ENCODE data around the gene VNN1.

VNN1 gene, protein sequence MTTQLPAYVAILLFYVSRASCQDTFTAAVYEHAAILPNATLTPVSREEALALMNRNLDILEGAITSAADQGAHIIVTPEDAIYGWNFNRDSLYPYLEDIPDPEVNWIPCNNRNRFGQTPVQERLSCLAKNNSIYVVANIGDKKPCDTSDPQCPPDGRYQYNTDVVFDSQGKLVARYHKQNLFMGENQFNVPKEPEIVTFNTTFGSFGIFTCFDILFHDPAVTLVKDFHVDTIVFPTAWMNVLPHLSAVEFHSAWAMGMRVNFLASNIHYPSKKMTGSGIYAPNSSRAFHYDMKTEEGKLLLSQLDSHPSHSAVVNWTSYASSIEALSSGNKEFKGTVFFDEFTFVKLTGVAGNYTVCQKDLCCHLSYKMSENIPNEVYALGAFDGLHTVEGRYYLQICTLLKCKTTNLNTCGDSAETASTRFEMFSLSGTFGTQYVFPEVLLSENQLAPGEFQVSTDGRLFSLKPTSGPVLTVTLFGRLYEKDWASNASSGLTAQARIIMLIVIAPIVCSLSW

DNA sequence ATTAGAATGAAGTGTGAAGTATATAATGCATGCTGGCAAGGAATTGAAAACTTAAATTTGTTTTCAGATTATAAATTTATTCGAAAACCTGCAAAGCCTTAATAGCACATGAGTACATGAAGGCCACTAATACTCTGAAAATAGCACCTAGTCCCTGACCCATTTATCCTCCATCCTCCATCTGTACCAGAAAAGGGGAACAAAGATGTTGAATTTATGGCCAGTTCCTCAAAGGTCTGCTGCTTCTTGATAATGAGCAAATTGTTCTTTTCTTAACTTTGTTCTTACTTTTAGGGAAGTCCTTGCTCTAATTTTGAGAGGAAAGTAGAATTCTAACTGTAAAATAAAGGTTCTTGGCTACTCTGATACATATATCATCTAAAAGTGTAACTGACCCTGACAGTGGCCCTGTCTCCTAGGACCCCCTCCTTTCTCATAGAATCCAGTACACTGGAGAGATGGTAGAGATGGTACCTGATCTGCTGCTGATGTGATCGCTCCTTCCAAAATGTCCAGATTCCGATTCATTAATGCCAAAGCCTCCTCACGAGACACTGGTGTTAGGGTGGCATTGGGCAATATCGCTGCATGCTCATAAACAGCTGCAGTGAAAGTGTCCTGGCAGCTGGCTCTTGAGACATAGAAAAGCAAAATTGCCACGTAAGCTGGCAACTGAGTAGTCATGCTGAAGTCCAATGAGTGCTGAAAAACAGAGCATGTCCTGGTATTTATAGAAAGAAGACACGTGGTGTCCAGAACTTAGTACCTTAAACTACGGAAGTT is at the start of gene VNN1:
TSS of gene VNN1 (minus strand) at position 704 of the 783 bp plus-strand sequence. CDS start at position 684, 20 bp downstream.
- DNase-seq (ENCODE audit: low read depth in 3 of 3), result no peak

DNA sequence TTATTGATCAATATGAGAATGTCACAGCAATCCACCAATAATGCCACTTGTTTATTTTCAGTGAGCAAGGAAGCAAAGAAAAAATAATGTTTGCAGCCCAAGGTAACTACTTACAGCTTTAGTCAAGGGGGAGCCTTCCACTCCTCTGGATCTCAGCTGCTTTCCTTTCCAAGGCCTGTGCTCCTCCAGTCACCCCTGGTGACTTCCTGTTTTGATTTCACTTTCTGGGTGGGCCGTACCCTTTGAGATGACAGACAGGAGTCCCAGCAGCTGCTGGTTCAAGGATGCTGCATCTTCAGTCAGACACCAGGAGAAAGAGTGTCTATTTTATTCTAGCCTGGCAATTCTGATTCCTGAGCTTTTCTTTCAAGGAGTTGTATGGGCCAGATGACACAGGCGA is 49.4 kb upstream of the VNN1 start:
- DNase-seq (ENCODE audit: low read depth in 3 of 3), result peak in 2 of 3 donors; percentile 11

DNA sequence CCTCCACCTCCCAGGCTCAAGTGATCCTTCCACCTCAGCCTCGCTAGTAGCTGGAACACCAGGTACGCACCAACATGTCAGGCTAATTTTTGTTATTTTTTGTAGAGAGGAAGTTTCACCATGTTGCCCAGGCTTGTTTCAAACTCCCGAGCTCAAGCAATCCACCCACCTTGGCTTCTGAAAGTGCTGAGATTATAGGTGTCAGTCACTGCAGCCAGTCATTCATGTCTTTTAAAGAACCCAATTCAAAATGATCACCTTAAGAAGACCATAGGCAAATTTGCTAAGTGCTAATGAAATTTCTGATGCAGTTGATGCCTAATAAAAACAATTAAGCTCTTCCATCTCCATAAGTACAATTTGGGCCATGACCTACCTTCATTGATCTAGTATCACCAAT is 46.4 kb upstream of the VNN1 start:
- DNase-seq (ENCODE audit: low read depth in 3 of 3), result no peak

DNA sequence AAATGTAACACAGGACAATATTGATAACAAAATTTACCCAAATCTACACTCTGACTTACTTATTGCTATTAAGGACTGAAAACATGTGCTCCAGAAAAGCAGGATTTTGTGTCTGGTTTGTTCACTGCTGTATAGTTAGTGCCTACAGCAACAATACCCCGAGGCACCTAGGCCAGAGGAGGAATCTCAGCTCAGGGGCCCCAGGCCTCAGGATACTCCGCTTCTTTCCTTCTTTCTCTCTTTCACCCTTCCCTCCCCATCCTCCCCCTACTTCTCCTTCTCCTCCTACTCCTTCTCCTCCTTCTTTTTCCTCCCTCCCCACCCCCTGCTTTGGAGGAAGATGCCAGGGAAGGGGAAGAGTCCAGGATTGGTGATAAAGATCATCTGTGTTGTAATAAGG is 44.8 kb upstream of the VNN1 start:
- no peak for DNase-seq (ENCODE audit: low read depth in 3 of 3)

DNA sequence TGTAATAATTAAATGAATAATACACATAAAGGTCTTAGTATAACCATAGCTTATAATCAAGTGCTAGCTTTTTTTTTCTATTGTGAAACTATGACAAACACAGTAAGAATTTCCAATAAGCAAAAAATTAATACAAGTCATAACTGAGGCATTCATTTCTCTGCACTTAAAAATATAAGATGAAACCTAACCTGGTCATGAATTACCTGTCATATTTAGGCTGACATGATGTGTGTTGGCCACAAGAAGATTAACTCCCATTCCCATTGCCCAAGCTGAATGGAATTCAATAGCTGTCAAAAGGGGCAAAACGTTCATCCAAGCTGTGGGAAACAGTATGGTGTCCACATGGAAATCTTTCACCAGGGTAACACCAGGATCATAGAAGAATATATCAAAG is 38.4 kb upstream of the VNN1 start:
- DNase-seq (ENCODE audit: low read depth in 3 of 3), result no peak

DNA sequence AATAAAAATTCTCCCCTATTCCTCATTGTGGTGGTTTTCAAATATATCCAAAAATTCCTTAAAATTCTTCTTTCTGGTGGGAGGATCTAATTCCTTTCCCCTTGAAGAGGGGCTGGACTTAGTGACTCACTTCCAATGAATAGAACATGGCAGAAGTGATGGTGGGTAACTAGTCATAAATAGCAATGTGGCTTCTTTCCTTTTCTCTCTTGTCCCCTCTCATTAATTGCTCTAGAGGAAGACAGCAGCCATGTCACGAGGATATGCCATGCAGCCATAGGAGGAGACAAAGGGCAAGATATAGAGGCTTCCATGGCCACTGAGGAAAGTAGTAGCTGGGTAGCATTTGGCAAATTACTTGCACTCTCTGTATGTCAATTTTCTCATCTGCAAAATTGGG is 38.0 kb upstream of the VNN1 start:
- no peak for DNase-seq (ENCODE audit: low read depth in 3 of 3)

DNA sequence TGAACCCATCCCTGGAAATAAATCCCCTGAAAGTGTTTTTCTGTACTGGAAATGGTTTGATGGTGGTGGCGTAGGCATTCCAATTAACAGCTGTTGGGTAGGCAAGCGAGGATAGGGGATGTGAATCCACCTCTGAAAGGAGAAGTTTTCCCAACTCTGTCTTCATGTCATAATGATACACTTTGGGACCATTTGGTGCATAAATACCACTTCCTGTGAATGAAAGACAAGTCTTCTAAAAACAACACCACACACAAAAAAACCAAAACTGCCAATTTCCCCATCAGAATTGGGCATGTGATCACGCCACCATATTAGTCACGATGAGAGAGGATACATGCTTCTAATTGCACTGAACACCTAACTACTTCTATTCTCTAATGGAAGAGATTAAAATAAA is 37.5 kb upstream of the VNN1 start:
- DNase-seq (ENCODE audit: low read depth in 3 of 3), result no peak

DNA sequence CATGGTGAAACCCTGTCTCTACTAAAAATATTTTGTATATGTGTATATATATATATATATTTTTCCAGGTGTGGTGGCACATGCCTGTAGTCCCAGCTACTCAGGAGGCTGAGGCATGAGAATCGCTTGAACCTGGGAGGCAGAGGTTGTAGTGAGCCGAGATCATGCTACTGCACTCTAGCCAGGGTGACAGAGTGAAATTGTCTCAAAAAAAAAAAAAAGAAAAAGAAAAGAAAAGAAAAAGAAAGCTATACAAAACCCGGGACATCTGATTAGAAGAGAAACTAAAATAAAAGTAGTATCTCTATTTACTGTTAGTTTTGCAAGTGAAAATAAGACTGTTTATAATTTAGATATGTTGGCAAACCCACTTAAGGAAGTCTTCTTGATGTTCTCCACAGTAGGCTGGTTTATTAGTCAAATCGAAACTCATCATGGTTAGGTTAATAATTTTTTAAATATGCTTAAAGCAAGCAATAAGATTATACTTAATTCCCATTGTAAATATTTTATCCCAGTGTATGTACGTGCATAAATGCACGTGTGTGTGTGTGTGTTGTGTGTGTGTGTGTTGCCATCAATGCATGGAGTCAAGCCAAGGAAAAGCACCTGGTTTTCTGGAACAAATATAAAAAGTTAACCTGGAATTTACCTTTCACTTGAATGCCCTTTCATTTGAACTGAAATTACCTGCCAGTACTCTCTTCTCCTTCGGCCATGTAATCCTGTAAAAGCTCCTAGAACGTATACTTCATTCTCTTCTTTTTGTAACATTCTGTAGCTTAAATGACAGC is 36.8 kb upstream of the VNN1 start:
- no peak for DNase-seq (ENCODE audit: low read depth in 3 of 3)

DNA sequence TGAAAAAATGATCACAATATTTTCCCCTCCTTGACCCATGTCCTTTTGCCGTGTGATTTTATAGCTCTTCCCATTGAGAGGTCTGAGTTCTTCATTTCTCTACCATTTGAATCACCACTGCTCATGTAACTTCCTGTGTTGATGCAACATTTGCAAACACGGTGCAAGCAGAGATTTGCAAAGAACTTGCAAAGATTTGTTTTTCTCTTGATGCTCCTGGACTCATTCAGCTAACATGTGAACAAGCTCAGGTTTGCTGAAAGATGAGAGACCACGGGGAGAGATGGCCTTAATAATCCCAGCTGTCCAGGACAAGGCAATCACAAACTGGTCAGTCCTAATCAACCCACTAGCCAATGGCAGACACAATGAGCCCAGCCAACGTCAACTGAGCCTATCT is 35.3 kb upstream of the VNN1 start:
- DNase-seq (ENCODE audit: low read depth in 3 of 3), result no peak

DNA sequence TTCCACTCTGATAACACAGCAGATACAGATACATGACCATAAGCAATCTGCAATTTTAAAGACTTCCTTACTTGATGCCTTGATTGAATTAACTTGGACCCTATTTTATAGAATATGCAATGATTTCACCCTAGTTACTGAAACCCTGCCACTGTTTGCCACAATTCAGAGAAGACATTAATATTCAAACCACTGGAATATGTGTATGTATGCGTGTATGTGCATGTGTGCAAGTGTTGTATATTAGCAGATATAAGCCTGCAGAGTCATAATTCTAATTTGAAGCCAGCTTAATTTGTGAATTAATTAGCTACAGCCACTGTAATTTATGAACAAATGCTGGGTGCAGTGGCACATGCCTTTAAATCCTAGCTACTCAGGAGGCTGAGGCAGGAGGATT is 34.6 kb upstream of the VNN1 start:
- DNase-seq (ENCODE audit: low read depth in 3 of 3), result no peak

DNA sequence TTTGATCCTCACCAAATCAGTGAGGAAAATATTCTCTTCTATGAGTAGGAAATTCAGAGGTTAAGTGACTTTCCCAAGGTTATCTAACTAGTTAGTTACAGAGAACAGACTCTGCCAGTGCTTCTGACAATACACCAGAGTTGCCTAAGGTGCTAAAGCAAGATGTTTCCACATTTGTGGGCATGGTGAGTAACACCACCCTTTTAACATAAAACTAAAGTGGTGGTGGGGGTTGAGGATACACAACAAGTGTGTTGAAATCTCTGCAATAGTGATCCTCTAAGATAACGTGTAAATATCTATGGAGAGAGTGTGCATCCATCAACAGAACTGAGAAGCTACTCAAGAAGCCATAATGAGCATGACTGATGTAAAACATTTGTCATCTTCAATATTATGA is 32.2 kb upstream of the VNN1 start:
- no peak for DNase-seq (ENCODE audit: low read depth in 3 of 3)

DNA sequence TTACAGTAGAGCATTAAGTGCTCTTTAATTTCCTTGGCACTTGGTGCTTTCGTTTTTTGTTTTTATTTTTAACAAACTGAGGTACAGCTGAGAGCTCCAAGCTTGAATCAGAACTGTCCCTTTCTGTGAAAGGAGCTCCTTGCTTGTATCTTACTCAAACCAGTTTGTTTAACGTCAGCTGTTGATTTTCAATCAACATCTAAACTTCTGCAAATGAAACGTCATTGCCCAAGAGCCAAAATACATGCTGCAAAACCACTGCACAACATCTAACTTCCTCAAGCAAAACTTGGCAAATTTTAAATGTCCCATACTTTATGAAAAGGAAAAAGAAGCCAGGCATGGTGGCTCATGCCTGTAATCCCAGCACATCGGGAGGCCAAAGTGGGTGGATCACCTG is 28.6 kb upstream of the VNN1 start:
- no peak for DNase-seq (ENCODE audit: low read depth in 3 of 3)

DNA sequence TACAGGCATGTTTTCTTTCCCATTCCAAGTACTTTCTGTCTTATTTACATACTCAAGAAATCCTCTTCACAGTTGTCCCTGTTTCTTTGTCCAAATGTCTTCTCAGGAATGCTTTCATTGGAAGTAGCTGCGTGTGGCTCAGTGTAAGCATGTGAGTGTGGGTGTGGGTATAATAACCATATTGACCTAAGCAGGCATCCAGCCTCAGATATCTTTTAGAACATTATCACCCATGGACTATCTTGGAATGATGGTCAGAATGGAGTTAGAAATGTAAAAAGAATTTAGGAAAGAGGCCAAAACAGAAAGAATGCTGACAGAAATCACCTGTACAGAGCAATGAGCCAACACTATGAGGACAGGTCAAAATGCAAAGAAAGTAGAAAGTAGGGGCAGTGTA is 27.4 kb upstream of the VNN1 start:
- DNase-seq (ENCODE audit: low read depth in 3 of 3), result no peak

DNA sequence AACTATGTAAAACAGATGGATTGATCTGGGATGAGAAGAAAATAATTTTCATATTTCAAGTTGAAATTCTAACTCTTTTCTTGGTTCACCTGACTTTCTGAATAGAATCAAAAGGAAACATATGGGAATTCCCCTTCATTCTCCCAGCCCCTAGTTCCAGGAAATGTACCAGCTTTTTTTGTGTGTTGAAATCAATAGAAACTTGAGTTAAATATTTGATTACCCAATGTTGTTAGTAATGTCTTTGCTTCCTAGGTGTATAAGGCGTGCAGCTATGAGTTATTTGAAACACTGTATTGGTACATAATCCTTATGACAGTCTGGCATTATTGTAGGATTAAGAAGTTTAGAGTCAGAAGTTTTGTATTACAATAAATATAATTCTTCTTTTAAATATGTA is 22.4 kb upstream of the VNN1 start:
- no peak for DNase-seq (ENCODE audit: low read depth in 3 of 3)

DNA sequence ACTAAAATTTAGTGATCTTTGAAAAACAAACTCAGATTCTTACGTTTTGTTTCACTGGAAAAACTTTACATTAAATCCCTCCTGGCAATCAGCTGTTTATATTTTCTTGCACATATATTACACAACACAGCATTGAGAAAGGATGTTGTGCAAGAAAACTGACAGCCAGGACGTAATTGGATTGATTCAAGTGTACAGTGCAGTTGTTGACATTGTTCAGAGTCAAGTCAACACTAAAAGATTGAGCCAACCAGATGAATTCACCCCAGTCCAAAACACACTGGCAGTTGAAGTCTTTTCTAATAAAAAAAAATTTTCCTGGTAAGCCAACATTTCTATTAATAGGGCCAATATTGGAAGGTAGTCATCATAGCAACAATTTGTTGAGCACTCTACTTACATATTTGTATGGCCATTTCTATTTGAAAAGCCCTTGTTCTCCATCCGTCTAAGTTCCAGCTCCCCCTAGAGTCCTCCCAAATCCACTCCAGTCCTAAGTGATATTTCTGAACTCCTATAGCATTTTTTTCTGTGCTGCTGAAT is 20.9 kb upstream of the VNN1 start:
- DNase-seq (ENCODE audit: low read depth in 3 of 3), result no peak

DNA sequence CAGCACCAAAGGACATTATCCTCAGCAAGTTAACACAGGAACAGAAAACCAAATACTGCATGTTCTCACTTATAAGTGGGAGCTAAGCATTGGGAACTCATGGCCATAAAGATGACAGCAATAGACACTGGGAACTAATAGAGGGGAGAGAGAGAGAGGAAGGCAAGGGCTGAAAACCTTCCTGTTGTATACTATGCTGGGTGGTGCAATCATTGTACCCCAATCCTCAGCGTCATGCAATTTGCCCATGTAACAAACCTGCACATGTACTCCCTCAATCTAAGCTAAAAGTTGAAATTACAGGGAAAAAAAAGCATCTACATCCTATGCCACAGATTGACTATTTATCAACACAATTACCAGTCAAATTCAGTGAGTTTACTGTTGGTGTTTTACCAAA is 20.0 kb upstream of the VNN1 start:
- no peak for DNase-seq (ENCODE audit: low read depth in 3 of 3)

DNA sequence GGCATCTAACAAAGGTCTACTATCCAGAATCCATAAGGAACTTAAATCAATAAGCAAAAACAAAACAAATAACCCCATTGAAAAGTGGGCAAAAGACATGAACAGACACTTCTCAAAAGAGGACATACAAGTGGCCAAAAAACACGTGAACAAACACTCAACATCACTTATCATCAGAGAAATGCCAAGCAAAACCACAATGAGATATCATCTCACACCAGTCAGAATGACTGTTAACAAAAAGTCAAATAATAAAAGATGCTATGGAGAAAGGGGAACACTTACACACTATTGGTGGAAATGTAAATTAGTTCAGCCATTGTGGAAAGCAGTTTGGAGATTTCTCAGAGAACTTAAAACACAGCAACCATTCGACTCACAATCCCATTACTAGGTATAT is 19.4 kb upstream of the VNN1 start:
- DNase-seq (ENCODE audit: low read depth in 3 of 3), result no peak

DNA sequence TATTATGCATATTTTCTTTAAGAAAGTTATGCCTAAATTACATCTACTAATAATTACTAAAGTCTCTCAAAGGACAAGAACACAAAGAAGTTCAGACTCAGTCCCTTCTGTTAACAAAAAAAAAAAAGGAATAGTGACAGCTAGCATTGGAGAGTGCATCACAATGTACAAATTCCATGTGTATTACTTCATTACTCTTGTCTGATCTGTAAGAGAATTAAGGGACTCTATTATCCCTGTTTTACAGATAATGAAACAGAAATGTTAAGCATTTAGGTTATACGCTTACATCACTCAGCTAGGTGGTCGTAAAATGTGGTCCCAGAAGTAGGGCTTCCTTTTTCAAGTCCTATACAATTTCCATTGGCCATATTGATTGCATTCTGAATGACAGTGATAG is 17.2 kb upstream of the VNN1 start:
- DNase-seq (ENCODE audit: low read depth in 3 of 3), result no peak

DNA sequence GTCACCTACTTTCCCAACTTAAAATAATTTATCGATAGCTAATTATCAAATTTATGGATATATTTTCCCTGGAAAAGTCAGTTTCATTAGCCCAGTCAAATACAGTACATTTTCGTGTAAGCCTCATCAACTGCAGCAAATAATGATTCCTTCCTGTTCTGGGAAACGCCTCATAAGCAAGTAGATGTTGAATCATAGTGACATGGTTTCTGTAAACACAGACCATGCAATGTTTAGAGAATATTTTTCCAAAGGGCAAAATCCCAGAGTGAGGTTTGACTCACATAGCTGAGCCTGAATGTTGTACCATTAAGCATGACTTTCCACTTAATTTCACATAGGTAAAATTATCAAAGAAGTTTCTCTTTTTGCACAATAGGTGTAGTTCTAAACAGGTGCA is 16.7 kb upstream of the VNN1 start:
- DNase-seq (ENCODE audit: low read depth in 3 of 3), result no peak

DNA sequence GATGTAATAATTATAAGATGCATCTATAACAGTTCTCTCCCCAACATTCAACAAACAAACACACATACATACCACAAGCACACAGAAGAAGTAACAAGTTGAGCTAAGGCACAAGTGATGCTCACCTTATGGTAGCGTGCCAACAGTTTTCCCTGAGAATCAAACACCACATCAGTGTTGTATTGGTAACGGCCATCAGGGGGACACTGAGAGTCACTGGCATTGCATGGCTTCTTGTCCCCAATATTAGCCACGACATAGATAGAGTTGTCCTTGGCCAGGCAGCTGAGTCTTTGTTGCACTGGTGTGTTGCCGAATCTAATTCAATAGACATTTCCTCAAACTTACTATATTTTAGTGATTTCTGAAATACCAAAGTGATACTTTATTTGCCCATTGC is 14.8 kb upstream of the VNN1 start:
- no peak for DNase-seq (ENCODE audit: low read depth in 3 of 3)

DNA sequence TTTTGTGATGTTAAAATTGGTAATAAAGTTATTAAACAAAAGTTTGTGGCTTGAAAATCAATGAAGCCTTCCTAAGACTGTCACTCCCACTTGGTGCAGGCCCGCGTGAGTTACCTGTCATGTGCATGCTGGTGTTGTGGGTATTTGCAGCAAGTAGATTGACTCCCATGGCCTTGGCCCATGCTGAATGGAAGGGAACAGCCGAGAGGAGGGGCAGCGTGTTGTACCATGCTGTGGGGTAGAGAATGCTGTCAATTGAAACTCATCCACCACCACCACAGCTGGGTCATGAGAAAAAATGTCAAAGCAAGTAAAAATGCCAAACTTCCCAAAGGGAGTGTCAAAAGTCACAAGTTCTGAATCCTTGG is 12.7 kb upstream of the VNN1 start:
- DNase-seq (ENCODE audit: low read depth in 3 of 3), result no peak

DNA sequence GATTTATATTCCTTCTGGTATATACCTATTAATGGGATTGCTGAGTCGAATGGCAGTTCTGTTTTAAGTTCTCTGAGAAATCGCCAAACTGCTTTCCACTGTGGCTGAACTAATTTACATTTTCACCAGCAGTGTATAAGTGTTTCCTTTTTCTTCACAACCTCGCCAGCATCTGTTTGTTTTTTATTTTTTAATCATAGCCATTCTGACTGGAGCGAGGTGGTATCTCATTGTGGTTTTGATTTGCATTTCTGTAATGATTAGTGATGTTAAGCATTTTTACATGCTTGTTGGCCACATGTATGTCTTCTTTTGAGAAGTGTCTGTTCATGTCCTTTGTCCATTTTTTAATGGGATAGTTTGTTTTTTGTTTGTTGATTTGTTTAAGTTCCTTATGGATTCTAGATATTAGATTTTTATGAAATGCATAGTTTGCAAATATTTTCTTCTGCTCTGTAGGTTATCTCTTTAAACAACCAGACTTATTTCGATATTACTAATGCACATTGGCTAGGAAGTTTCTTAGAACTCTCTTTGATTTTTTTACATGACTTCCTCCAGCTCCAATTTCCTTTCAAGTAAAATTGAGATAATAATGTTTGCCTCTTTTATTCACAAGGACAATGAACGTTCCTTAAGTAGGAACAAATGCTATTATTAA is 12.2 kb upstream of the VNN1 start:
- no peak for DNase-seq (ENCODE audit: low read depth in 3 of 3)

Measured in stimulated activated CD4-positive, alpha-beta T cell treated with anti-CD3 and anti-CD28 coated beads, TNF-alpha, amount 100 ng/mL, for 48 hours (primary cell).